HG02943 (cell line): ENCODE measurements around the gene DGKG.

ENCODE experiments used
- ATAC-seq: cut with Tn5 transposase; IDR thresholded peaks from one replicate; pipeline ENCODE4 v1.9.1; 2021; ENCODE audit warnings: mild to moderate bottlenecking, low read depth, moderate library complexity; ENCODE audit not compliant: unreplicated experiment

The DGKG gene

GRCh38 chr3:186216900-186217819 lies 144.9 kb downstream of the DGKG start:
- ATAC-seq, result no peak

DNA sequence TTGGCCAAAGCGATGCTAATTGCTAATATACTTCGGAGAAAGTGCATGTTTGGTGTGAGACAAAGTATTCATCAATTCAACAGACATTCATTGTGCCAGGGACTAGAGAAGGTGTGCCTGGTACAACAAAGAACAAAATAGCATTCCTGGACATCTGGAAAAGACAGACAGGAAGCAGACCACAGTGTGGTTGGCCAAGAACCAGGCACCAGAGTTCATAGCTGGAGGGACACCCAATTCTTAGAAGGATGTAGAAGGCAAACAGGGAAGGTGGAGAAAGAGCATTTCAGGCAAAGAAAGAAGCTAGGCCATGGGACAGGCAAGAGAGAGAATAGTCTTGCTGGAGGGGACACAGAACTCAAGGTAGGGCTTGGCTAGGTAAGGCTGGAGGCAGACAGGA lies 147.4 kb downstream of the DGKG start:
- ATAC-seq, result no peak

- no peak for ATAC-seq
Measured at GRCh38 chr3:186213946-186214345, 148.1 kb downstream of the DGKG start.

DNA sequence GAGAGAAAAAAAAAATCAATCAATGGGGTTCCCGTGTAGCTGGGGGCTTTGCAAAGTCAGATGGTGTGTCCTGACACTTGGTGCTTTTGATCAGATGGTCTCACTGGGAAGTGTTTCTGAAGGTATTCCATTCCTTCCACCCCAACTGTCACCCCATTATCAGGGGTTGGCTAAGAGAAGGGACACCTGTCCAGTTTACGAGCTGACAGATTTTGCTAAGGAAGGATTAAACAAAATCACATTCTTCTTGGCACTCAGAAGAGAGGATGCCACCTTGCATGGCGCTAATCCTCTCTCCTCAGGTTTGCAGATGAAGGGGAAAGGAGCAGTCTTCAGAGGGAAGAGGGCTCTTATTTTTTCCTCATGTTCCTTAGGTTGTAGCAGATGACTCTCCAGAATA lies 149.4 kb downstream of the DGKG start:
- ATAC-seq, result no peak

DNA sequence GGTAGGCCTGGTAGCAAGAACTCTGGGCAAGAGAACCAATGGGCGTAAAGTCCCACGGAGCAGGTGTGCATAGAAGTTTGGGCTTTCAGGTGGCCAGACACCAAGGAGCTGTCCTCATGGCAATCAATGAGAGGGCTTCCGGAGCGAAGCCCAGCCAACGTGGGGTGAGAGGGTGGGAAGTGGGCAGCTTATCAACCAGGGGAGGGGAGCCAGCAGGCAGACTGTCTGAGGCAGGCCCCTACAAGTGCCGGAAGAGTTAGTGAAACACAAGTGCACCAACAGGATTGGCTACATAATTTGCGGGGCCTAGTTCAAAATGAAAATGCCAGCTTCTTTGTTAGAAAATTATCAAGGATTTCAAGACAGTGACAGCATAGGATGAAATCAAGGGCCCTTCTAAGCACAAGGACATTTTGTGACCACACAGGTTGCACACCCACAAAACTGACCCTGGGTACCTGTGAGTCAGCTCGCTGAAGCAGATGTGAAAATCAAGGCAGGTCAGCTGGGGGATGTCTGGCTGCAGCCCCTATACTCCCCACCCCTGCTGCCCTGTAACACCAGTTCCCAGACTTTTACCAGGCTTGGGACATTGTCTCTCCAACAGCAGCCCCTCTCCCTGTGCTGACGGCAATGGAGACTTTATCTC lies 151.1 kb downstream of the DGKG start:
- no peak for ATAC-seq

- ATAC-seq, result no peak
Measured at GRCh38 chr3:186209810-186210752, 152.0 kb downstream of the DGKG start.

GRCh38 chr3:186208296-186208989 lies 153.6 kb downstream of the DGKG start:
- no peak for ATAC-seq

- ATAC-seq, result no peak
Measured at GRCh38 chr3:186207515-186207914, 154.5 kb downstream of the DGKG start.

- no peak for ATAC-seq
Measured at GRCh38 chr3:186200726-186201125, 161.3 kb downstream of the DGKG start.

GRCh38 chr3:186198442-186198841 lies 163.6 kb downstream of the DGKG start:
- no peak for ATAC-seq

- ATAC-seq, result no peak
Measured at GRCh38 chr3:186194451-186194811, 167.6 kb downstream of the DGKG start.

DNA sequence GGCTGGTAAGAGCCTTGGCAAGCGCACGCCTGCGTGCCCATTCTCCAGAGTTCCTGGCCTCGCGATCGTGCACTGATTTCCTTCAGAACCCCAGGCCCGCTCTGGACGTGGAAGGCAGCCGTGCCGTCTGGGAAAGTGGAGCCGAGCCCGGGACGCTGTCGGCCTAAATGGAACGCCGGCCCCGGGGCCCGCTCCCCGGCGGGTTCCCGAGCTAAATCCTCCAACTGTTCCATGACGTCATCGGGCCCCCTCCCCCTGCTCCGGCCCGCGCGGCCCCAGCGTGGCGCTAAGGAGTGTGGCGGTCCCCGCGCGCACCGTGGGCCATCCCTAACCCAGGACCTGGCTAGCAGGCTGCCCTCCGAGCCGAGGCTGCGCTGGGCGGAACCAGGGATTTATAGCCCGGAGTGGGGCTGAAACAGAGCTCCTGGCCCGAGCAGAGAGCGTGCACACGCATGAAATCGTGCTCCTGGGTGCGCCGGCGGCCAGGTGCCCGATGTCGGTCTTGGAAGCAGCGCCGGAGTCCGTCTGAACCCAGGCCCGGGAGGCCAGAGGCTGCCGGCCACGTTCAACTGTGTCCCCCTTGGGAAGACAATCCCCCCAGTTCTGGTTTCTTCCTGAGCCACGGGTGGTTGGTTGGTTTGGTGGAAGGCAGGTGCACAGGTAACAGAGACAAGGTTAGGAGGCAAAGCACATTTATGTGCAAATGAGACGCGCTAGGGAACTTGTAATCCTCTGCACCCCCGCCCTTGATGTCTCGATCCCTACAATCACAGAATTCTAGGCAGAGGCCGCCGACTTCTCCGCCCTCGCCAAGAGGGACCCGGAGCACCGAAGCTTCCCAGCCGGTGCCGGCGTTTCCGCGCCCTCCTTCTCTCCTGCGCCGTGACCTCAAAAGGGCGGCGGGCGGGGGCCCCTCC lies 168.2 kb downstream of the DGKG start:
- no peak for ATAC-seq

DNA sequence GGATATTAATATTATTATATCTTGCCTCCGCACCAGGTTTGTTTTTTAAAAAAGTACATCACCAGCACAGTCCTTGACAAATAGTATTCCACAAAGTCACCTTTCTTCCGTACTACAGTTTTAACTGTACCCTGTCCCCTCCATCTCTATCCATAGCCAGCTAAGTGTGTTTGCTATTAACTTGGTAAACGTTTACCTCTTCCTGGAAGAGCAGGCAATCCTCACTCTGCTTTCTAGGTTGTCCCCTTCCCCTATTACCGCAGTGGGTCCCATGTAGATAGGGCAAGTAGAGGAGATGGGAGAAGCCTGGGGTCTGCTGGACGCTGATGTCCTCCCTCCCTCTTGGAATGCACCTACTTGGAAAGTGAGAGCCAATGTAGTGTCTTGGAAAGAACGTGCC lies 169.2 kb downstream of the DGKG start:
- no peak for ATAC-seq

- no peak for ATAC-seq
Measured at GRCh38 chr3:186189492-186189891, 172.5 kb downstream of the DGKG start.

DNA sequence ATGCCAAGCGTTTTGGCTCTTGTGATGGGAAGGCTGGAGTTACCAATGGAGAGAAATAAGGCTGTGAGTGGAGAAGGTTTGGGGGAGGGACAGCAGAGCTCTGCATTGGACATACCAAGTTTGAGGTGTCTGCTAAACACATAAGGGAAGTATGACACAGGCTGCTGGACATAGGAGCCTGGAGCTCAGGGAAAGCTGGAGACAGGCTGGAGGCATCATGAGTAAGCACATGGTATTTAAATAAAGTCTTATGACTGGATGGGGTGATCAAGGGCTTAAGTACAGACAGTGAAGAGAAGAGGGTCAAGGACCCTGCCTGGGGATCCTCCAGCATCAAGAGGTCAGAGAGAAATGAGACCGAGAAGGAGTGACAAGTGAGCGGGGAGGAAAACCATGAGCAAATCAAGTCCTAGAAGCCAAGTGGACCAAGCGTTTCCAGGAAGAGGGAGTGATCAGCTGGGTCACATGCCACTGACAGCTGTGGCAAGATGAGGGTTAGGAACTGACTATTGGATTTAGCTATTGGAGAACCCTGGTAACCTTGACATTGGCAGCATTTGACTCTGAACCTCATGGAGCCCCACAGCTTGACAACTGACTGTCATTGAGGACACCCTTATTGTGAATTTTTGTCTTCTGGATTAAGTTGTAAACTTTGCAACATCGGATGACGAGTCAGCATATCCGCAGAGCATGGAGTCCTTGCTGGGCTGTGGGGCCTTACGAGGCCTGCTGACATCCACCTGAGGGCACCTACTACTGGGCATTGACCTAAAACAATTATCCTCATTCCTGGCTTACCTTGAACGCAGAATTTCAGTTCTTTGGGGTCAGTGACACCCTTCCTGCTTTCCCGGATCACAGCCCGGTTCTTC lies 174.4 kb downstream of the DGKG start:
- ATAC-seq, result no peak

DNA sequence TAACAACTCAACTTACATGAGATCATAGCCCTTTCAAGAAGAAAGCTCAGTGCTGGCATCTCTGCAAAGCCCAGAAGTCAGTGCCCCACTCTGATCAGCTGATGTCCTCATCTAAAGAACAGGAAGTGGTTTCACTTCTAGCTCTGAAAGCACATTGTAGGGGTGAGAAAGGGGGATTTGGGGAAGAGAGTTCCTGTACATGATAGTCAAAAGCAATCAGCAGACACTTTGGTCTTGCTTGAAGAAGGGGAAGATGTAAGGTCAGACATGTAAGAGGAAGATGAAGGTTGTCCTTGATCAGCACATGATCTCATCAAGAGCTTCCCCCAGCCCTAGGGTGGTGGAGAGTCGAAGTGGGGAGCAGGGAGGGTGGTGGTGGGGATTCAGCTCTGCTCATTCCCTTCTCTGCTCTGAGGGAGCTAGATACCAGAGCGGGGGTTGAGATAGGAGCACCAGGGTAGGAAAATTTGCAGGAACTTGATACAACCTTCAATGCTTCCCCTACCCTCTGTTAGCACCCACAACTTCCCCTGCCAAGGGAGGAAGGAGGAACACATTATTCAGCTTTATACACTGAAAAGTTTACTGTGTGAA lies 176.7 kb downstream of the DGKG start:
- ATAC-seq, result no peak

DNA sequence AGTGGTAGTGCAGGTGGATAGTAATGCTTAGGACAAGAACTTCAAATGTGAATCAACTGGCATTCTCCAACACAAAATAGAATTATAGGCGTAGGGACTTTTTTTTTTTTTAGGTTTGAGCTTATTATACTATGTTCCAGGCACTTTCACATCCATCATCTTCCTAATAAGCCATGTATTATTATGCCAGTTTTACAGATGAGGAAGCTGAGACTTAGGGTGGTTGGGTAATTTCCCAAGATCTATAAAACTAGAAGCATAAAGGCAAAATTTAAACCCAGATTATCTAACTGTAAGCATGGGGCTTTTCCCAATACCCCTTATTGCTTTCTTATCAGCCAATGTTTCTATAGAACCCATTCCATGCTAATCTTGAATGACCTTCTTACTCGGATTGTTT lies 178.0 kb downstream of the DGKG start:
- ATAC-seq, result no peak

GRCh38 chr3:186182850-186183249 lies 179.2 kb downstream of the DGKG start:
- no peak for ATAC-seq
